ENCODE results near the gene AMIGO2. TPM values are rescaled to one million over a fixed set of nuclear protein-coding genes. Genes with fewer than 3 reads are reported as not detected.
A peak's percentile ranks its signal among the peaks of the same experiment; 100 is the strongest.

Gene AMIGO2, protein sequence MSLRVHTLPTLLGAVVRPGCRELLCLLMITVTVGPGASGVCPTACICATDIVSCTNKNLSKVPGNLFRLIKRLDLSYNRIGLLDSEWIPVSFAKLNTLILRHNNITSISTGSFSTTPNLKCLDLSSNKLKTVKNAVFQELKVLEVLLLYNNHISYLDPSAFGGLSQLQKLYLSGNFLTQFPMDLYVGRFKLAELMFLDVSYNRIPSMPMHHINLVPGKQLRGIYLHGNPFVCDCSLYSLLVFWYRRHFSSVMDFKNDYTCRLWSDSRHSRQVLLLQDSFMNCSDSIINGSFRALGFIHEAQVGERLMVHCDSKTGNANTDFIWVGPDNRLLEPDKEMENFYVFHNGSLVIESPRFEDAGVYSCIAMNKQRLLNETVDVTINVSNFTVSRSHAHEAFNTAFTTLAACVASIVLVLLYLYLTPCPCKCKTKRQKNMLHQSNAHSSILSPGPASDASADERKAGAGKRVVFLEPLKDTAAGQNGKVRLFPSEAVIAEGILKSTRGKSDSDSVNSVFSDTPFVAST
- total RNA-seq: 10 to 100 TPM in 3 of 5 donors, 1 to 10 TPM in 2; 9.6 to 15.4 (median 14.2) TPM
- 20.5 TPM for total RNA-seq (2013)
- total RNA-seq: 19.5 to 132 (median 33.4) reads per million in 29 experiments

GRCh38 chr12:47079468-47079980, at the start of gene AMIGO2, which contains the start of gene PCED1B:
Gene AMIGO2, minus strand, starts transcription at chr12:47079959. Its CDS starts 957 bp downstream, at chr12:47079002.
Gene PCED1B, plus strand, starts transcription at chr12:47079621. Its CDS starts 155,443 bp downstream, at chr12:47235064.
- Mint-ChIP-seq H3K4me3 (peak within 1 kb of the TSS; percentile 92 to 99 (median 96)), H3K27ac (peak within 1 kb of the TSS; percentile 93 to 95), H3K27me3 (no peaks in the 10 kb centered on the region), H3K36me3 (no peaks in the 10 kb centered on the region), H3K9me3 (no peaks in the 10 kb centered on the region), H3K4me1 (peaks cover 71 to 79% (median 75%) of the 10 kb centered on the region in 3 donors)
- Histone ChIP-seq H3K4me1 (ENCODE audit: control insufficient read depth in 1 of 2, extremely low read depth in 1 of 2, insufficient read depth in 2 of 2, low read length in 2 of 2) (peaks cover 14 to 35% of the 10 kb centered on the region in 2 experiments), H3K27me3 (replicated peaks in 1 of 2; ENCODE audit: control insufficient read depth in 2 of 2, extremely low read depth in 1 of 2, insufficient read depth in 2 of 2, low read length in 1 of 2) (no peaks in the 10 kb centered on the region), H3K9me3 (no peaks in the 10 kb centered on the region), H3K4me3 (ENCODE audit: control insufficient read depth in 1 of 2, extremely low read depth in 1 of 2, low read length in 1 of 2) (peak within 1 kb of the TSS; percentile 86 to 99), H3K36me3 (ENCODE audit: control insufficient read depth in 2 of 2, extremely low read depth in 1 of 2, insufficient read depth in 1 of 2, low read length in 1 of 2) (no peaks in the 10 kb centered on the region), H3K27ac (ENCODE audit: low read length) (peak within 1 kb of the TSS; percentile 85)
- DNase-seq (peak; percentile 29 to 71 (median 48)), ATAC-seq (replicated peaks in 1 of 4) (peak; percentile 60 to 63 (median 61))
- ChIA-PET POLR2A (interaction anchor here (0.5 to 0.6 kb wide), 2 partner anchors 137 to 1424 kb away, joined by 3 read pairs; no protein-coding TSS in a partner anchor), CTCF (interaction anchor here (0.6 to 2.2 kb wide), 8 partner anchors 9 to 318 kb away, joined by 3 to 12 read pairs (median 4); no protein-coding TSS in a partner anchor)
- under 1% methylated on average over 57 of the region's 58 CpGs for WGBS (ENCODE audit: insufficient coverage)

- Histone ChIP-seq H3K4me1 (ENCODE audit: control insufficient read depth in 1 of 2, extremely low read depth in 1 of 2, insufficient read depth in 2 of 2, low read length in 2 of 2) (no peaks in the 10 kb centered on the region), H3K27me3 (replicated peaks in 1 of 2; ENCODE audit: control insufficient read depth in 2 of 2, extremely low read depth in 1 of 2, insufficient read depth in 2 of 2, low read length in 1 of 2) (no peaks in the 10 kb centered on the region), H3K27ac (ENCODE audit: low read length) (no peak overlapping the region), H3K9me3 (no peaks in the 10 kb centered on the region), H3K4me3 (ENCODE audit: control insufficient read depth in 1 of 2, extremely low read depth in 1 of 2, low read length in 1 of 2) (no peak overlapping the region), H3K36me3 (ENCODE audit: control insufficient read depth in 2 of 2, extremely low read depth in 1 of 2, insufficient read depth in 1 of 2, low read length in 1 of 2) (no peaks in the 10 kb centered on the region)
- Mint-ChIP-seq H3K9me3 (no peaks in the 10 kb centered on the region), H3K36me3 (peaks cover 24% of the 10 kb centered on the region), H3K4me1 (peaks cover 20 to 22% (median 21%) of the 10 kb centered on the region in 3 donors), H3K27ac (no peak overlapping the region), H3K4me3 (no peak overlapping the region), H3K27me3 (no peaks in the 10 kb centered on the region)
- no peak for ATAC-seq (replicated peaks in 1 of 4)
- ChIA-PET POLR2A (interaction anchor here in 1 of 2 donors (0.6 kb wide), 1 partner anchor 467 kb away, joined by 4 read pairs; no protein-coding TSS in a partner anchor), CTCF (no interaction called here)
- WGBS (ENCODE audit: insufficient coverage): no CpG with 5 or more reads among the region's 1 CpG
- DNase-seq: no peak
Observed at GRCh38 chr12:47126246-47126645, 46.5 kb upstream of the AMIGO2 start.

DNA sequence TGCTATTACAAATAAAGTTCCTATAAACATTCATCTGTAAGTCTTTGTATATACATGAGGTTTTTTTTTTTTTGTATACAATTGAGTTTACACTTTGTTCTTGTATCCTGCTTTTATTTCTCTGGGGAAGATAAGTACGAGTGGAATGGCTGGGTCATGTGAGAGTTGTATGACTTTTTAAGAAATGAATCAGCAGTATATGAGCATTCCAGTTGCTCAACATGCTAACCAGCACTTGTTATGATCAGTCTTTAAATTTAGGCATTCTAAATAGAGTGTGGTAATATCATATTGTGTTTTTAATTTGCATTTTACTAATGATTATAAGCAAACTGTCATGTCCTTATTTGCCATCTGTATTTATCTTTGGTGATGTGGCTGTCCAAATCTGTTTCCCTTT, 44.7 kb upstream of the AMIGO2 start:
- Mint-ChIP-seq H3K27ac (no peak overlapping the region), H3K27me3 (no peaks in the 10 kb centered on the region), H3K9me3 (no peaks in the 10 kb centered on the region), H3K4me1 (peaks cover 21 to 28% (median 24%) of the 10 kb centered on the region in 3 donors), H3K36me3 (peaks cover 26% of the 10 kb centered on the region), H3K4me3 (no peak overlapping the region)
- WGBS (ENCODE audit: insufficient coverage): 86% methylated on average over 1 of the region's 1 CpG
- Histone ChIP-seq H3K4me1 (ENCODE audit: control insufficient read depth in 1 of 2, extremely low read depth in 1 of 2, insufficient read depth in 2 of 2, low read length in 2 of 2) (no peaks in the 10 kb centered on the region), H3K27me3 (replicated peaks in 1 of 2; ENCODE audit: control insufficient read depth in 2 of 2, extremely low read depth in 1 of 2, insufficient read depth in 2 of 2, low read length in 1 of 2) (no peaks in the 10 kb centered on the region), H3K4me3 (ENCODE audit: control insufficient read depth in 1 of 2, extremely low read depth in 1 of 2, low read length in 1 of 2) (no peak overlapping the region), H3K27ac (ENCODE audit: low read length) (no peak overlapping the region), H3K9me3 (no peaks in the 10 kb centered on the region), H3K36me3 (ENCODE audit: control insufficient read depth in 2 of 2, extremely low read depth in 1 of 2, insufficient read depth in 1 of 2, low read length in 1 of 2) (no peaks in the 10 kb centered on the region)
- DNase-seq (no peak), ATAC-seq (replicated peaks in 1 of 4) (no peak)
- CTCF ChIA-PET: no interaction called here
- POLR2A ChIA-PET: no interaction called here

- Histone ChIP-seq H3K27me3 (replicated peaks in 1 of 2; ENCODE audit: control insufficient read depth in 2 of 2, extremely low read depth in 1 of 2, insufficient read depth in 2 of 2, low read length in 1 of 2) (no peaks in the 10 kb centered on the region), H3K4me3 (ENCODE audit: control insufficient read depth in 1 of 2, extremely low read depth in 1 of 2, low read length in 1 of 2) (no peak overlapping the region), H3K9me3 (no peaks in the 10 kb centered on the region), H3K36me3 (ENCODE audit: control insufficient read depth in 2 of 2, extremely low read depth in 1 of 2, insufficient read depth in 1 of 2, low read length in 1 of 2) (no peaks in the 10 kb centered on the region), H3K27ac (ENCODE audit: low read length) (no peak overlapping the region), H3K4me1 (ENCODE audit: control insufficient read depth in 1 of 2, extremely low read depth in 1 of 2, insufficient read depth in 2 of 2, low read length in 2 of 2) (no peaks in the 10 kb centered on the region)
- no CpG with 5 or more reads among the region's 1 CpG for WGBS (ENCODE audit: insufficient coverage)
- Mint-ChIP-seq H3K4me3 (no peak overlapping the region), H3K27ac (no peak overlapping the region), H3K36me3 (peaks cover 24% of the 10 kb centered on the region), H3K27me3 (no peaks in the 10 kb centered on the region), H3K9me3 (no peaks in the 10 kb centered on the region), H3K4me1 (peaks cover 21 to 26% (median 22%) of the 10 kb centered on the region in 3 donors)
- ChIA-PET CTCF (no interaction called here), POLR2A (no interaction called here)
- ATAC-seq (replicated peaks in 1 of 4) (no peak), DNase-seq (no peak)
Observed at GRCh38 chr12:47123730-47124129, 44.0 kb upstream of the AMIGO2 start.

GRCh38 chr12:47122602-47123001, 42.8 kb upstream of the AMIGO2 start:
- POLR2A ChIA-PET: interaction anchor here in 1 of 2 donors (0.5 kb wide), 1 partner anchor 199 kb away, joined by 3 read pairs; no protein-coding TSS in a partner anchor
- H3K27me3 ChIP-seq (replicated peaks in 1 of 2; ENCODE audit: control insufficient read depth in 2 of 2, extremely low read depth in 1 of 2, insufficient read depth in 2 of 2, low read length in 1 of 2): no peaks in the 10 kb centered on the region
- DNase-seq (no peak), ATAC-seq (replicated peaks in 1 of 4) (no peak)
- no peak overlapping the region for H3K27ac ChIP-seq (ENCODE audit: low read length)
- Mint-ChIP-seq H3K4me3 (no peak overlapping the region), H3K4me1 (peaks cover 21 to 30% (median 22%) of the 10 kb centered on the region in 3 donors), H3K9me3 (no peaks in the 10 kb centered on the region), H3K27ac (no peak overlapping the region), H3K36me3 (peaks cover 35% of the 10 kb centered on the region), H3K27me3 (no peaks in the 10 kb centered on the region)
- WGBS (ENCODE audit: insufficient coverage): no CpG with 5 or more reads among the region's 1 CpG
- CTCF ChIA-PET: no interaction called here
- no peaks in the 10 kb centered on the region for H3K9me3 ChIP-seq
- H3K4me3 ChIP-seq (ENCODE audit: control insufficient read depth in 1 of 2, extremely low read depth in 1 of 2, low read length in 1 of 2): no peak overlapping the region
- no peaks in the 10 kb centered on the region for H3K4me1 ChIP-seq (ENCODE audit: control insufficient read depth in 1 of 2, extremely low read depth in 1 of 2, insufficient read depth in 2 of 2, low read length in 2 of 2)
- H3K36me3 ChIP-seq (ENCODE audit: control insufficient read depth in 2 of 2, extremely low read depth in 1 of 2, insufficient read depth in 1 of 2, low read length in 1 of 2): no peaks in the 10 kb centered on the region

DNA sequence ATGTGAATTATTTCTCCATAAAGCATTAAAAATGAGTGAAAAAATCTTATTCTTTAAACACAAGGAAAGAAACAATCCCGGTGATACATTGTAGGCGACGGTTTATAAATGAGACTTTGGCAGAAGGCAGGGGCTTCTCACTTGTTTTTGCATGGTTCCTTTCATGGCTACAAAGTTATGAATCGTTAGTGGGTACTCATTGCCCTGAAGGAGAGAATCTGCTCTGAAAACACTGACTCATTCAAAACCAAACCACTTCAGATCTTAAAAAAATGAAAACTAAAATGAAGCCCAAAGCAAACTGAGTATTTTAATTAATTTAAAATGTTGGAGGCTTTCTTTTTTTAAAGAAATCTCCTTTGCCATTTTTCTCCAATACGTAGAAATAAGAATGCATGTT, 41.4 kb upstream of the AMIGO2 start:
- no peaks in the 10 kb centered on the region for H3K9me3 ChIP-seq
- ChIA-PET CTCF (interaction anchor here in 1 of 2 donors (1.0 kb wide), 1 partner anchor 50 kb away, joined by 4 read pairs; no protein-coding TSS in a partner anchor), POLR2A (no interaction called here)
- H3K4me1 ChIP-seq (ENCODE audit: control insufficient read depth in 1 of 2, extremely low read depth in 1 of 2, insufficient read depth in 2 of 2, low read length in 2 of 2): no peaks in the 10 kb centered on the region
- Mint-ChIP-seq H3K27ac (no peak overlapping the region), H3K9me3 (no peaks in the 10 kb centered on the region), H3K27me3 (no peaks in the 10 kb centered on the region), H3K4me3 (no peak overlapping the region), H3K36me3 (peaks cover 37% of the 10 kb centered on the region), H3K4me1 (peaks cover 21 to 30% (median 22%) of the 10 kb centered on the region in 3 donors)
- ATAC-seq (replicated peaks in 1 of 4): no peak
- 89% methylated on average over 3 of the region's 5 CpGs for WGBS (ENCODE audit: insufficient coverage)
- DNase-seq: no peak
- H3K27ac ChIP-seq (ENCODE audit: low read length): no peak overlapping the region
- no peaks in the 10 kb centered on the region for H3K27me3 ChIP-seq (replicated peaks in 1 of 2; ENCODE audit: control insufficient read depth in 2 of 2, extremely low read depth in 1 of 2, insufficient read depth in 2 of 2, low read length in 1 of 2)
- no peak overlapping the region for H3K4me3 ChIP-seq (ENCODE audit: control insufficient read depth in 1 of 2, extremely low read depth in 1 of 2, low read length in 1 of 2)
- H3K36me3 ChIP-seq (ENCODE audit: control insufficient read depth in 2 of 2, extremely low read depth in 1 of 2, insufficient read depth in 1 of 2, low read length in 1 of 2): no peaks in the 10 kb centered on the region

Data from T-cell (primary cell).